Embryonic facial prominence (tissue), 1 donor: ENCODE data around the gene DLGAP3.

Source experiments
- DNase-seq: peaks from one replicate; pipeline ENCODE4 v3.0.0-alpha.2; 2016; ENCODE audit errors: extremely low spot score

The DLGAP3 gene

DNA sequence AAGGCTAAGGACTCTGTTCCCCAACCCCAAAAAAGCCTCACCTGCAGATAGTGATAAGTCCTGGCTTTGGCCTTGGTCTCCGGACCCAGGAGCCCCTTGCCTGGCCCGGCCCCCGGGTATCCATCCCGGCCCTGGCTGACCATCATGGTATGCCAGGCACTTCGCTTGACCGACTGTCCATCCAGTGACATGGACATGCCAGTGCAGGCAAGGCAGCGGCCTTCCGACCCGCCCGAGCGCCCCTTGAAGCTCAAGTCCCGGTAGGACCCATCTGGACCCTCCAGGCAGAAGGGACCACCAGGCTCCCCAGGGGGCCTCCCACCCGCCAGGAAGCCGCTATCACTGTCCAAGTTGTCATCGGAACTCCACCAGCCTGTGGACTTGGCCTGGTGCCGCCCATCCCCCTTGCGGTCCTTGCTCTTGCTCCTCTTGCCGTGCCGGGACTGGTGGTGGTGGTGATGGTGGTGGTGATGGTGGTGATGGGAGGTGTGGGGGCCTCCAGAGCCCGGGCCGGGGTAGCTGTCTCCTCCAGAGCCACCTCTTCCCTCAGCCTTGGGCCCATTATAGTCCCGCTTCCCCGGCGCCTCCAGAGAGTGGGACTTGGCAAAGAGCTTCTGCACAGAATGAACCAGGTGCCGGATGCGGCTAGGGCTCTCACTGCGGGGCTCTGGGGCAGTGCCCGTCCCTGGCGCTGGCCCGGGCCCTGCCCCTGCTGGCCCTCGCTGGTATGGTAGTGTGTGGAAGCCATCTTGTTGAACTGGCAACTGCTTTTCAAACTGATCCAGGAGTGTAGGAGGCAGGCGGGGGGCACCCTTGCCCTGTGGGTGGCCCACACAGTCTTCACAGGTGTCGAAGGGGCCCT lies 25.0 kb downstream of the DLGAP3 start:
- no peak for DNase-seq

DNA sequence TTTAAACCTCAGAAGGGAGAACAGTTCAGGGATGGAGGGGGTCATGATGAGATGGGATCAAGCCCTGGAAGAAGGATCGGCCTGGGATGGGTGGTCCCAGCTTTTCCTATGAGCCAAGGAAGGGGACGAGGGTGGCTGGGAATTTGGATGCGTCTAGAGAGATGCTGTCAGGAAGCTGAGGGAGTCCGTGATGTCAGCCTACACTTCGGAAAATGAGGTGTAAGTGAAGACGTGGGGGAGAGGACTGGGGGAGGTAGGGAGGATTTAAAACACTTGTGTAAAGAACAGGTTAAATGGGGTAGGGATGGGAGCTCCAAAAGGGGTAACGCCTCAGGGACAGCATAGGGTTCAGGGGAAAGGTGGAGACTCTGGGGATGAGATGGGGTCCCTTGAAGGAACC lies 27.5 kb downstream of the DLGAP3 start:
- no peak for DNase-seq

DNA sequence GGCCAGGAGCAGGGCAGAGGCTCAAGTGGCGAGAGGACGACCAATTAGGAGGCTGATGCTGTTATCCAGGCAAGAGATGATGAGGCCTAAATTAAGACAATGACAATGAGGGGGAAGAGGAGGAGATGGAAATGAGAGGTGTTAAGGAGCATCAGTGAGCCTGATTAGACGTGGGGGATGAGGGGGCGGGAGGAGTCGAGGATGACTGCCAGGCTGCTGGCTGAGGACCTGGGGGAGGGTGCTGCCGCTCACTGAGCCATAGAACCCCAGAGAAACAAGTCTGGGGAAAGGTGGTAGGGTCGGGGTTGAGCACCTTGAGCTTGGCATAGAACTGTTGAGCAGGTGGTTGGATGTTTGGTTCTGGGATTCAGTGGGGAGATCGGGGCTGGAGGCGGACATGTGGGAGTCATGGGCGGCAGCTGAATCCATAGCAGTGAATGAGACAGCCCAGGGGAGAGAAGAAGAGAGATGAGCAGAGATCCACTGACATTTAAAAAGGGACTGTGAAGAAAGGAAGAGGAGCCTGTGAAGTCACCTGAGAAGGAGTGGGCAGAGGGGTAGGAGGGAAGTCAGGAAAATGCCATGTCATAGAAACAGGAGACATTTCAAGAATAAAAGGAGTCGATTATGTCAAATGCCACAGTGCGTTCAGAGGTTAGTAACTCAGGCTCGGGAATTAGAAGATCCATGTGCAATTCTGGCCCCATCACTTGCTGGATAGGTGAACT lies 28.5 kb downstream of the DLGAP3 start:
- no peak for DNase-seq

DNA sequence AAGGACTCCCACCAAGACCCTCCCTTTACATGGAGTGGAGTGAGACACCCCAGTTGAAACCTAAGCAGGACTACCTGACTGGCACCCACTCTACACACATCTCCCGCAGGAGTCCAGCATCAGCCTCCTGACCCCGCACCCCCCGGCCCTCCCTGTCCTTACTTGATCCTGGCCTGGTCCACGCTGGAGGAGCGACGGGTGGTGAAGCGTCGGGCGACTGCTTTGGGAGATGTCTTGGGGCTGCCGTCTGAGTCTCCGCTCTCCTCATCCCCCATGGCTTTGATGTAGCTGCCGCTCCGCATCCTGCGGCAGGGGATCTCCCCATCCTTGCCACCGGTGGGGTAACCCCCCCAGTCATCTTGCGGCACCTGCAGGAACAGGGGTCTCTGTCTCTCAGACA lies 29.5 kb downstream of the DLGAP3 start:
- DNase-seq = no peak

DNA sequence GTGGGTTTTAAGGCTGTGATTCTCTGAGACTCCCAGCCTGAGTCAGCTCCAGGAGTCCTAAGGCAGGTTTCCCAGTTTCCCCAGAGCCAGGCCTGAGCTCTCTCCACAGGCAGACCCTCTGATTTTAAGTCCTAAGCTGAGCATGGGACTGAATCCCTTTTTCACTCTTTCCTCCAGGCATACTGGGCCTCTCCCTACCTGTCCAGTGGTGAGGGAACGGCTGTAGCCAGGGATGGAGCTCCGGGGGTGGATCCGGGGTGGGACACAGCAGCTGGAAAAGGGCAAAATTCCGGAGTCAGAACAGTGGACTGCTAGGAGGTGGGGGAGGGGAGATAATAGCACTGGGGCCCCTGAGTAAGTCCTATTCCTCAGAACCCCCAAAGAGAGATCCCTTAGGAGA lies 30.0 kb downstream of the DLGAP3 start:
- no peak for DNase-seq

DNA sequence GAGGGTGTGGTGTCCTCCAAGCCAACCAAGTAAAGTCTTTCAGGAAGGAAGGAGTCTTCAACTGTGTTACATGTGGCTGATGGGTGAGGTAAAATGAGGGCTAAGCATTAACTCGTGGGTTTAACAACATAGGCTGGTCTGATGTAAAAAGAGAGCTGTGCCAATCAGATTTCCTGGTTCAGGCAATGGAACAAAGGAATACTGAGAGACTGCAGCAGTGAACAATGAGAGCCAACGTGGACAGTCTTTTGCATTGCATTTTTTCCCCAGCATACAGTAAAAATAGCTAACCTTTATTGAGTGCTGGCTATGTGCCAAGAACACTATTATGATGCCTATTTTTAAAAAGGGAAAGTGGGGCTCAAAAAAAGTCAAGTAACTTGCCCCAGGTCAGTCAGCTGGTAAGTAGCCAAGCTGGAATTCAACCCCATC lies 31.1 kb downstream of the DLGAP3 start:
- no peak for DNase-seq

DNA sequence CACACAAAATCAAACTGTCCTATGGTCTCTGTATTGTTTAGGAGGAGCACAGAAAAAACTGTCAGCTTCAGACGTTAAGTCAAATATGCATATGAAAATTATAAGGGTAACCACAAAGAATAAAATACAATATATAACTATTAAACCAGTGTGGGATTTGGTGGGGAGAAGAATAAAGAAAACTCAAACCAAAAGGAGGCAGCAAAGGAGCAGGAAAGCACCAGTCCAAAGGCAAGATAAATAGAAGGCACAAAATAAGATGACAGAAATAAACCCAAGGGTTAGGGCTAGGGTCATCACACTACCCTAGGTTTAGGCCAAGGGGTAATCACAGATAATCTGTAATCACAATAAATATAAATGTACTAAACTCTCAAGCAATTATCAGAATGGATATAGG lies 32.8 kb downstream of the DLGAP3 start:
- no peak for DNase-seq

DNA sequence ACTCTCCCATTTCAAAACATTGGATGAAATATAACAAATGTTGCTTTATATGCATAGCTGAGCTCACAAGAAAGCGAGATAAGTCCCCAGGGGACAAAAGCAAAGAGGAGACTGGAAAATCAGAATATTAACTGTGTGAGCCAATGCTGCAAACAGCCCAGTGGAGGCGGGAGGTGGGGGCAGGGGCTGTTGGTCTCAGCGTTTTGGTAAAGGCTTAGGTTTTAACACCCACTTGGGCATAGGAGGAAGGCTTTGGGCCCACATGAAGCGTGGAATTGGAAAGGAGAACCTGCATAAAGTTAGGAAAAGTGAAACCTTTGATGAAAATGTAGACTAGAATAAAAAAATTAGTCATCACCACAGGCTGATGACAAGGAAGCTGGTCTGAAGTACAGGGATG lies 39.7 kb downstream of the DLGAP3 start:
- DNase-seq = no peak

DNA sequence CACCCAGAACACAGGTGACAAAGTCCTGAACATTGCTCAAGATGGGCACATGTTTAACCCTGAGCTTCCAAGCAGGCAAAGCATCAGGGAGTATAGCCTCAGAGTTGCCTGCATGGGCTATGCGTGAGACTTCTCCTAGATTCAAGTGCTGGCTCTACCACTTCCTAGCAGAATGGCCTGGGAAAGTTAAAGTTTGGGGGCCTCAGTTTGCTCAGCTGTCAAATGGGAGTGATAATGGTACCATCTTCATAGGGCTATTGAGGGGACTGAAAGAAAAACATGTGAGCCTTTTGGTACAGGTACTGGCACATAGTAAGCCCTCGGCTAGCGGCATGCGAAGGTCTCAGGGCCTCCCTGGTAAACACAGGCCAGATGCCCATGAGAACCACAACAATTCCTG lies 41.9 kb downstream of the DLGAP3 start:
- no peak for DNase-seq

DNA sequence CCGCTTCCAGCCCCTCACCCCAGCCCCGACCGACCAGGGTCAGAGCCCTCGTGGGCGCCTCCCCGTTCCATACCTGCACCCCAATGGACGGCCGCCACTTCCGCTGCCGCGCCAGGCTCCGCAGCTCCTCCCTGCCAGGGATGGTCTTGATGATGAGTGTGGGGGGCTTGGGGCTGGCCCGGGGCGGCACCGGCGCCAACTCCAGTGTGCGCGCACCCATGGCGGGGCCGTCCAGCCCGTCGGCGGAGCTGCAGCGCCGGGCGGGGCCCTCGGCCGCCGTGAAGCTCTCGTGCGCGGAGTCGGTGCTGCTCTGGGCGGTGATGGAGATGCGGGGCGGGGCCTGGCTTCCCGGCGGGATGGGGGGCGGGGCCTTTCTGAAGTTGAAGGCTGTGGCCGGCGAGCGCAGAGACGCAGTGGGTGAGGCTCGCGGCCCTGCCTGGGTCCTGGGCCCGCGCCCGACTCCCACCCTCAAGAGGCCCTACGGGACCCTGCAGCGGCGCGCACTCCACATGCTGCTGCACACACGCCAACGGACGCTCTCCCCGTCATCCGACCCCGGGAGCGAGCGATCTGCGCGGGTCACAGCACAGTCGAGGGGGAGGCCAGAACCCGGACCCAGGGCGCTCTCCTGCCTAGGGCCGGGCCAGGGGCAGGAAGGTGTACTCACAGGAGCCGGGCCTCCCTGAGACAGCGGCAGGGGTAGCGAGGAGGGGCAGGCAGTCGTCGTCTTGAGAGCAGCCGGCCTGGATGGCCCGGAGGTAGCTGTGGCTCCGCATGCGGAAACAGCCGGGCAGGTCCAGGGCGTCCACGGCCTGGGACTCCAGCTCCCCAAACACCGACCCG lies 43.8 kb downstream of the DLGAP3 start:
- no peak for DNase-seq

DNA sequence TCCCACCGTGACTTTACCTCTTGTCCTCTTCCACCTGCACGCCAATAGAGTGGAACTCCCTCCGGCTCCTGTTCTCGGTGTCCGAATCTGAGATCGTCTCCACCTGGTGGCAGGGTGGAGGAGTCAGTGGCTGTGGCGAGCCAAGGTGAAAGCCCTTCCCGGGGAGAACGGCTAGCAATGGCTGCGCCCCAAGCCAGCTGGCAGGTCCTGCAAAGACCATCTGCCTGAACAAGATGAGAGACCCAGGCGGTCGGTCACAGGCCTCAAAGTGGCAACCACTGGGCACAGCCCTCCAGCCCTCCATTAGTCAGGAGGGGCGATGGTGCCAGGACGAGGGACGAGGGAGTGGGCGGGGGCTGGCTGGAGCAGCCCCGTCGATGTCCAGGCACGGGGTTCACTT lies 44.5 kb downstream of the DLGAP3 start:
- no peak for DNase-seq

DNA sequence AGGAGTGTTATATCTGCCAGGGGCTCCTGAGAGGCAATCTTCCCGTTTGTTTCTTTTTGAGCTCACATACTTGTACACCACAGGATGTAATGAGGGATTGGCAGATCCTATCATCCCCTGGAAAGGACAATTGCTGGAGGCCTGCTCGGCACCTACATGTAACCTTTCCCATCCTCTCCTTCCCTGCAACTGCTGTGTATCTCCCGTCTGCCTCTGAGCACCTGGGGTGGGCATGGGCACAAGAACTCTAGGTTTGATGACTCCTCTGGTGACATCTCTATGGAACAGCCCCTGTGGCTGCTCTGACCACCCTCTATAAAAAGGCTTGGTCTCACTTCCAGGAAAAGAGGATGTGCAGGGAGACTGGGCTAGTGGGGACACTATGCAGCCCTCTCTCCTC lies 44.9 kb downstream of the DLGAP3 start:
- DNase-seq = no peak

DNA sequence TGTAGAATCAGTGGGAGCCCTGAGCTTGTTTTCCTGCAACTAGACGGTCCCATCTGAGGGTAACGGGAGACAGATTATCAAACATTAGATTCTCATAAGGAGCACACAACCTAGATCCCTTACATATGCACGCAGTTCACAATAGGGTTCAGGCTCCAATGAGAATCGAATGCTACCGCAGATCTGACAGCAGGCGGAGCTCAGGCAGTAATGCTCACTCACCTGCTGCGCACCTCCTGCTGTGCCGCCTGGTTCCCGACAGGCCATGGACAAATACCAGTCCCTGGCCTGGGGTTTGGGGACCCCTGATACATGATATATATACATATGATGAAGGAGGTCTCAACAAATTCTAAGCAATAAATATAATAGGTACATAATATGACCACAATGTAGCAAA lies 50.2 kb downstream of the DLGAP3 start:
- no peak for DNase-seq

DNA sequence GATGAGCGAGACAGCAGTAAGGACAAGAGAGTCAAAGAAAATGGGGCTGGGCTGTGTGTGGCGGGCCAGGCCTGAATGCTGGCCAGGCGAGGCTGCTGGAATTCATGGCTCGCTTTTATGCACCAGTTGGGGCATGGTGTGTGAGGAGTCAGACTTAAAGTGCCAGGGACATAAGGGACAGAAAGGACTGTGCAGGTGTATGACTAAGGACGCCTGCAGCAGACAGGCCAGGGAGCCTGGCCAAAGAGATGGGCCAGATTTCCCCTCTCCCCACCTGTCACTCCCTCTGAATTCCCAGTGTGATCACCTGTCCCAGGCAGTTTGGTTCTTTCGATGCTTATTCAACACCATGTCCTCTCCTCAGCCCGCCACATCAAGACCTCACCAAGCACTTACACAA lies 53.0 kb downstream of the DLGAP3 start:
- DNase-seq = no peak

DNA sequence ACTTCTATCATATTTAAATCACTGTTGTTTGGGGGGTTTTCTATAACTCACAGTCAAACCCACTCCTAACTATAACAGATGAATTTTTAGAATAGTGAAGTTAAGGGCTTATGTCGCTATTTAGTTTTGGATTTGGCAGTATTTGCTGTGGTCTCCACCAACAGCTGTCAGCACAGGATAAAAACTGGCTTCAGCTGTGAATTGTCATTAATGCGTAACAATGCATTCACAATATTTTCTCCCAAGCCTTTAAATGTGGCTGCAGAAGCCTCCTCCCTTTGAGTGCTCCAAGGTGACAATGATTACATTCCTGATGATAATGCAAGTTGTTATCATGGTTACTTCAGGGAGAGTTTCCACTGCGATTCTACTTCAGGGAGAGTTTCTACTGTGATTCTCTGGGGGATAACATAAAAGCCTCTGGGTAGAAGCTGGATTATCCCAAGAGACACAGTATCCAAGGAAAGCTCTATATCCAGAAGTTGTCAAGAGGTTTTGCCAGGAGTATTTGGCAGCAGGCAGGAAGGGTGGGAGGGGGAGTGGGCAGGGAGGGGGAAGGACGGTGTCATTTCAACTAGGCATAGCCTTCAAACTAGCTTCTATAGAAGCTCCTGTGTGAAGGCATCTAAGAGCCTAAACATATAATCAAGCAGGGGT lies 55.0 kb downstream of the DLGAP3 start:
- no peak for DNase-seq

DNA sequence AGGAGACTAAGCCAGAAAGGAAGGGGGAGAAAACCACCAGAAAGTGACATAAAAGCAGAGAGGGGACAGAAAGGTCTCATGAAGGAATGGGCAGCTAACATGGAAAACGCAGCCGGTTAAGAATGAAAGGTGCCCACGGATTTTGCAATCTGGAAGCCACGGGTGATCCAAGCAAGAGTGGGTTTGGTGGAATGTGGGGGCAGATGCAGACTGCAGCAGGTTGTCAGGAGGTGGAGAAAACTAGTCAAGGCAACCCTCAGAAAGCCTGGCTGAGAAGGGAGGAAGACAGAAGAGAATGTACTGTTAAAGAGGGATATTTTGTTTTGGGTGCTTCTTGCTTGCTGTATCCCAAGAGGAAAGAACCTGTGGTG lies 57.3 kb downstream of the DLGAP3 start:
- DNase-seq = no peak

DNA sequence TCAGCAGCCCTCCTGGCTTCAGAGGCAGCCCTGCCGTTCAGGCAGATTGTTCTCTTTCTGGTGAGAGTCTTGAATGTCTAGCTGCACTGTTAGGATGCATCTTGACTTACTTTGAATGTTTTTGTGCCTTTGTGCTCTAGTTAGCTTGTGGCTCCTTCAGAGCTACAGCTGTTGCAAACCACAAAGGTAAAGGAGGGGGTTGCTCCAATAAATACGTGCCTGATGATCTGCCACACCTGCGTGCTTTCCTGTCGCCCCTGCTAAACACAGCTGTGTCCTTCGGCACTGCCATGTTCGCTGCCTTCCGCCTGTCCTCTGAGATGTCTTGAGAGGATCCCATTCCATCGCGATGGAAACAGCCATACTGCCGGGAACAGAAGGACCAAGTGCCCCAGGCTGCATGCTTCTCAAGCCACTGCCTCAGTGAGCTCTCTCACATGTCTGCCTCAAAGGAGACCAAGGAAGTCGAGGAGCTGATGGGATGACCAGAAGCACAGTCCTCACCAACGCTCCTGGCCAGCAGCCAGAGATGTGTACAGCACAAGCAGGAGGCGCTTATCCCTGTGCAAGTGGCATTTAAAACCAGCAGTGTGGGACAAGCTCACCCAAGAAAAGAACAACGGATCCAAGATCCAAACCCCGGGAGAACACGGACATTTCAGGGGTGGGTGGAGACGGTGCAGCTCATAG lies 57.9 kb downstream of the DLGAP3 start:
- no peak for DNase-seq

DNA sequence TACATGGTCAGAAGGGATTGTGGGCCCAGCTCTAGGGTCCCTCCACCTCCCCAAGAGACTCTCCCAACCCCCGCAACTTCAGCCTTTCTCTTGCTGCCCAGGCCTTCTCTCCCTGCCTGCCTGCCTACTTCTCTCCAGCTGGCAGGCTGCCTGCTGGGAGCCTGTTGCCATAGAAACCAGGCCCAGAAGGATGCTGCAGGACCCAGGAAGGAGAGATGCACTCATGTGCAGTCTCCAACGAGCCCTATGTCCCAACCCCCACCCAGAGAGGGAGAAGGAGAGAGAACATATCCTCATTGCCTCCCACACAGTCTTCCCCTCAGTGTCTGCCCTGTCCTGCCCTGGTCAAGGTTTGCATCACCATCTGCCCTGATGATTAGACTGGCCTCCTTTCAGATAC lies 59.1 kb downstream of the DLGAP3 start:
- no peak for DNase-seq

DNA sequence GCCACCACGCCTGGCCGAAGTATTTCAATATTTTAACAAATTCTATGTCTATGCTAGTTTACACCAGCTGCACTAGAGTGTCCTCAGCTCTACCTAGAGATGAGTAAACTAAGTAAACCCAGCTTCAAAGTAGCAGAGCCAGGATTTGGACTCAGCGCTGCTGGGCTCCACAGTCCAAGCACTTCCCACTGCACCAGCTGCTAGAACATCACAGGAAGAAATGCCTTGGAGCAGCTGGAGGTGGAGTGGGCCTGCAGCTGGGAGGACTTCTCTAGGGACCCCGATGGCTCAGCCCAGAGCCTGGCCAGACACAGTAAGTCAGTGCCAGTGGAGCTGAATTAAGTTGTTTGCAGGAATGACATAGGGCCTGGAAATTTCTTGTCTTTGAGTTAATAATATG lies 59.7 kb downstream of the DLGAP3 start:
- no peak for DNase-seq

DNA sequence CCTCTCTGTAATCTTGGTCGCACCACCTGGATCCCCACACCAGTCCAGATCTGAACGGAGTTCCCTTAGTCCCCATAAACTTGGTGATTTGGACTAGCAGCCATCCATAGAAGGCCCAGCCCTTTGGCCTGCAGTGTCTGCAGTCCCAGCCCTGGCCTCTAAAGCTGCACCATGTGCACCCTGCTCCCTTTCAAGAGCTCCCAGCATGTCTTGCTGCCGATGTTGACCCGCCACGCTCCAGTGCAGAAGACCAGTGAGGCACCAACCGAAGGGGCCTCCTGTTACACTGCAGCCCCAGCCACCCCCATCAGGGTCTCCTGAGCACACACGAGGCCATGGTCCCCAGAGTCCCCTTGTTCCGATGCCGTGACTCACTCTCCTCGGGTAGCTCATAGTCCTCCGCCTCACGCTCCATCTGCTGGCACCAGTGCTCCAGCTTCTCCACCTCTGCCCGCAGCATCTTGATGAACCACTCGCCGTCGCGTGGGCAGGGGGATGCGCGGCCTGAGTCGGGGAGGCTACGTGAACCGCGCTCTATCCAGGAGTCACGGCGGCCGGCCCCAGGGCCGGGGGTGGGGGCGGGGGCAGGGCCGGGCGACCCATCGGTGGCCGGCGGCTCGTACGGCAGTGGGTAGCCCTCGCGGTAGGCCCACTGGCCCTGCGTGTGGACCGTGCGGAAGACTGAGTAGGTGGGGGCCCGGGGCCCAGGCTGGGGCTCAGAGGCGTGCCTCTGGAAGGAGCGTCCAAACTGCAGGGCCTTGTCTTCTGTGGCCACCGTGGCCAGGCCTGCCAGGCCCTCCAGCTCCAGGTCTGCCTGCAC lies 61.0 kb downstream of the DLGAP3 start:
- no peak for DNase-seq
